Right atrium auricular region (tissue), 2 donors: ENCODE data around the gene MTUS2. TPM values are rescaled to one million over a fixed set of nuclear protein-coding genes. Genes with fewer than 3 reads are reported as not detected.

Experiments
- DNase-seq: peaks from one replicate; pipeline ENCODE4 v3.0.0-alpha.2; 2019; ENCODE audit warnings: low spot score
- H3K27ac ChIP-seq, 2 donors: fragments of 200-600 bp; sonication (generic); 1 replicate in 1 of 2; 2 replicates in 1 of 2; pipeline ENCODE4 v1.5.1; 2016 to 2019
- H3K27me3 ChIP-seq, 2 donors: fragments of 200-600 bp; sonication (generic); one replicate each; pipeline versions ENCODE4 v1.5.1 to v1.6.0; 2017 to 2019
- H3K36me3 ChIP-seq: fragments of 200-600 bp; sonication (generic); one replicate; pipeline ENCODE4 v1.5.1; 2016
- H3K4me1 ChIP-seq, 2 donors: fragments of 200-600 bp; sonication (generic); one replicate each; pipeline versions ENCODE4 v1.5.1 to v1.6.0; 2017 to 2019
- H3K4me3 ChIP-seq, 2 donors: fragments of 200-600 bp; sonication (generic); 1 replicate in 1 of 2; 2 replicates in 1 of 2; pipeline ENCODE4 v1.5.1; 2017 to 2019; ENCODE audit warnings: mild to moderate bottlenecking in 1 of 2, moderate library complexity in 1 of 2
- H3K9me3 ChIP-seq, 2 donors: fragments of 200-600 bp; sonication (generic); one replicate each; pipeline ENCODE4 v1.5.1; 2019
- CTCF ChIP-seq, 2 donors: fragments of 200-600 bp; sonication (generic); IDR thresholded peaks; one replicate each; pipeline ENCODE4 v1.5.1; 2019; ENCODE audit warnings: antibody characterized with exemption in 2 of 2
- total RNA-seq, 2 donors: library from RNA; depleted of rRNA; stranded (reverse); fragments of >200 nt; gene quantifications; one replicate each; pipeline ENCODE4 v1.1.0, GENCODE V29; 2016

The MTUS2 gene
- 100 to 1,000 TPM in 1 of 2 donors, 10 to 100 TPM in 1; 34.6 to 142 TPM for total RNA-seq

DNA sequence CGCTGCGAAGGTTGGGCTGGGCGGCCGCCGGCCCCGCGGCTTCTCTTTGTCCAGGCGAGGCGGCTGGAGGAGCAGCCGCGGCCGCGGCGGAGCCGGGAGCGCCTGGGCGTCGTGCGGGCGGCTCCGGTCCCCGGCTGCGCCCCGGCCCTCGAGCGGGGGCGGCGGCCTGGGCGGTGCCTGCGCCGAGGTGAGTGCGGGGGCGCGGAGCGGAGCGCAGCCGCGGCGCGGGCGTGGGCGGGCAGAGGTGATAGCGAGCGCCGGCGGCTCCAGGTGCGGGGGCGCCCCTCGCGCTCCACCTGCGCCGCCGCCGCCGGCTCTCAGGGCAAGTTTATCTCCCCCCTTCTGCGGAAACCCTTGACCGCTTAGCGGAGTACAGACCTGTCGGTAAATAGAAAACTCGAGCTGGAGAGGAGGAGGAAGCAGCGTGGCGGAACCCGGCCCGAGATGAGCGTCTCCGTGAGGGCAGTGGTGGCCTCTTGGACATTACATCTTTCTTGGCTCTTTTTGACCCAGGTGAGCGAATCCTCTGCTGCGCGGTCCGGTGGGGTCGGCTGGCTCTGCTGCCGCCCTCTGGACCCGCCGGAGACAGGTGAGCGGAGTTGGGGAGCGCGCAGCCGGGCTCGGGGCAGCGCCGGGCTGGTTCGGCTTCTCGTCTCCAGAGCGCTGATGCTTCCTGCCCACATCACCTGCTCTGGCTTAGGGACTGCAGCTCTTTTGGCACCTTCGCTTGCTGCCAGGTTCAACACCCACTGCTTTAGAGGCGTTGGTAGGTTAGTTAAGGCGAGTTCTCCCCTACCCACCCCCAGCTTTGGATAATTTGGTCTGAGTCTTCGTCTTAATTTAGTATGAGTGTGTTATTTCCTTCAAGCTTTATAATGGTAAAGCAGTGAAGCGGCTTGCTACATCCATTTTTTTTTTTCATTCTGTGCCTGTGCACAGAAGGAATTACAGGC is at the start of gene MTUS2:
MTUS2 (plus strand) TSS at position 241 of the 953 bp plus-strand sequence.
- peak within 1 kb of the TSS; percentile 62 to 80 for H3K27ac ChIP-seq

GRCh38 chr13:28778308-28779215 is 41.6 kb upstream of the MTUS2 start:
- DNase-seq, result no peak
- no peaks in the 10 kb centered on the region for H3K27me3 ChIP-seq
- H3K4me1 ChIP-seq, result no peaks in the 10 kb centered on the region
- H3K36me3 ChIP-seq, result no peaks in the 10 kb centered on the region
- H3K9me3 ChIP-seq, result no peaks in the 10 kb centered on the region
- TF ChIP-seq CTCF (IDR thresholded peaks at IDR 0.05), result no peak
- no peak overlapping the region for H3K4me3 ChIP-seq
- H3K27ac ChIP-seq, result no peak overlapping the region

More for the DNA sequence above, at the start of gene MTUS2:
- DNase-seq, result no peak
- Histone ChIP-seq H3K4me3 (peak within 1 kb of the TSS; percentile 52 to 60), H3K27me3 (no peaks in the 10 kb centered on the region), H3K4me1 (peaks cover 0 to 12% of the 10 kb centered on the region in 2 donors), H3K9me3 (peaks cover 0 to 9% of the 10 kb centered on the region in 2 donors), H3K36me3 (no peaks in the 10 kb centered on the region)
- no peak for TF ChIP-seq CTCF (IDR thresholded peaks at IDR 0.05)

GRCh38 chr13:28792992-28793391 is 27.1 kb upstream of the MTUS2 start:
- Histone ChIP-seq H3K4me3 (no peak overlapping the region), H3K27ac (no peak overlapping the region), H3K36me3 (no peaks in the 10 kb centered on the region), H3K27me3 (no peaks in the 10 kb centered on the region), H3K4me1 (no peaks in the 10 kb centered on the region), H3K9me3 (no peaks in the 10 kb centered on the region)
- TF ChIP-seq CTCF (IDR thresholded peaks at IDR 0.05), result no peak
- DNase-seq, result no peak

- H3K4me1 ChIP-seq, result no peaks in the 10 kb centered on the region
- H3K27ac ChIP-seq, result no peak overlapping the region
- H3K4me3 ChIP-seq, result no peak overlapping the region
- H3K9me3 ChIP-seq, result no peaks in the 10 kb centered on the region
- DNase-seq, result no peak
- no peaks in the 10 kb centered on the region for H3K27me3 ChIP-seq
- TF ChIP-seq CTCF (IDR thresholded peaks at IDR 0.05), result no peak
- no peaks in the 10 kb centered on the region for H3K36me3 ChIP-seq
Observed at GRCh38 chr13:28794396-28794795, 25.7 kb upstream of the MTUS2 start.

DNA sequence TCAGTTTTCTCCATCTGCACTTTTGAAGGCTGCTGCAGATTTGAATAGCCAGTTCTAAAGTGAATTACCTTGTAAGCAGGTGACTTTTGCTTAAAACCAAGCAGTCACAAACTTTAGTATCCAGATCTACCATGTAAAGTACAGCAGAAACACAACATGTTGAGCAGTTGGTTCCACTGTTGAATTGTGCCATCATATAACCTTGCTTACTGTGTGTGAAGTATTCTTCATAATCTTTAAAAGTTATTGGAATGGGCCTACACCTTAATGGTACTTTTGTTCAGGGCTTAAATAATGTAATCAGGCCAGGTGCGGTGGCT is 23.2 kb upstream of the MTUS2 start:
- H3K4me1 ChIP-seq, result no peaks in the 10 kb centered on the region
- no peaks in the 10 kb centered on the region for H3K36me3 ChIP-seq
- no peaks in the 10 kb centered on the region for H3K27me3 ChIP-seq
- no peak for TF ChIP-seq CTCF (IDR thresholded peaks at IDR 0.05)
- no peak overlapping the region for H3K4me3 ChIP-seq
- no peak for DNase-seq
- no peaks in the 10 kb centered on the region for H3K9me3 ChIP-seq
- H3K27ac ChIP-seq, result no peak overlapping the region
